GM12878 (cell line): ENCODE data around the gene STON2.

Experiments
- MXI1 ChIP-seq: fragments of 150-350 bp; IDR thresholded peaks from 2 replicates; pipeline ENCODE4 v1.6.1; 2011; ENCODE audit warnings: low read depth, mild to moderate bottlenecking, inconsistent platforms, low read length, improper control_type of control experiment
- POLR2A ChIP-seq: IDR thresholded peaks from 2 replicates; pipeline ENCODE4 v1.6.1; 2011; ENCODE audit warnings: low read depth, mild to moderate bottlenecking, low read length
- TAF1 ChIP-seq: IDR thresholded peaks from 2 replicates; pipeline ENCODE4 v1.6.1; 2011; ENCODE audit warnings: mild to moderate bottlenecking, low read depth, low read length, borderline replicate concordance
- TBL1XR1 ChIP-seq: IDR thresholded peaks from 2 replicates; pipeline ENCODE4 v1.6.1; 2012; ENCODE audit warnings: low read depth, low read length, improper control_type of control experiment
- TF ChIP-seq, protein P1 (sequence below): fragments of 450-650 bp; IDR thresholded peaks from 2 replicates; pipeline ENCODE4 v1.6.1; 2017; ENCODE audit warnings: mild to moderate bottlenecking, moderate library complexity
- TF ChIP-seq, protein P2 (sequence below): fragments of 450-650 bp; IDR thresholded peaks from 2 replicates; pipeline ENCODE4 v1.6.1; 2018; ENCODE audit warnings: mild to moderate bottlenecking, low read depth, moderate library complexity; ENCODE audit not compliant: partially characterized antibody
- TF ChIP-seq, protein P3 (sequence below): fragments of 450-650 bp; IDR thresholded peaks from 2 replicates; pipeline ENCODE4 v1.6.1; 2017; ENCODE audit warnings: antibody characterized with exemption, mild to moderate bottlenecking, moderate library complexity
- TF ChIP-seq, protein P4 (sequence below), 3 experiments: IDR thresholded peaks in 2 of 3; conservative IDR thresholded peaks in 1 of 3; 2 replicates each; pipeline ENCODE4 v1.5.1; 2011; ENCODE audit warnings: low read depth in 3 of 3, low read length in 3 of 3, mild to moderate bottlenecking in 3 of 3, control low read depth in 2 of 3, moderate library complexity in 2 of 3, inconsistent platforms in 1 of 3, mixed read lengths in 1 of 3; ENCODE audit not compliant: control insufficient read depth in 2 of 3, insufficient read depth in 1 of 3; ENCODE audit errors: extremely low read depth in 1 of 3

DNA sequence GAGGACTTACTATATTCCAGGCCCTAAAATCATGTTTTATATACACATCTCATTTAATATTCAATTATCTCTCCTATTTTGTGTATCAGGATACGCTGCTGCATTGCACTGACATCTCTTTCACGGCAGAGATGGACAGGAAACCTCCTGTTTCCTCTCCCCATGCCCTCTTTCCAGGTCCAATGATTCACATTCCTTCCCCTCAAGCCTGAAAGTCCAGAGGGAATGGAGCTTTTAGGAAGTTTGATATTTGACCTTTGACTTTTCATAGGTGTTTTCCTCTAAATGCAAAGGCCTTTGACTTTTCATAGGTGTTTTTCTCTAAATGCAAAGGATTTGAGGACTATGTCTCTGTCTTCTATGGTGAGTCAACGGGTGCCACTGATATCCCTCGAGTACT, 89.5 kb downstream of the STON2 start:
- TF ChIP-seq, protein P1, sequence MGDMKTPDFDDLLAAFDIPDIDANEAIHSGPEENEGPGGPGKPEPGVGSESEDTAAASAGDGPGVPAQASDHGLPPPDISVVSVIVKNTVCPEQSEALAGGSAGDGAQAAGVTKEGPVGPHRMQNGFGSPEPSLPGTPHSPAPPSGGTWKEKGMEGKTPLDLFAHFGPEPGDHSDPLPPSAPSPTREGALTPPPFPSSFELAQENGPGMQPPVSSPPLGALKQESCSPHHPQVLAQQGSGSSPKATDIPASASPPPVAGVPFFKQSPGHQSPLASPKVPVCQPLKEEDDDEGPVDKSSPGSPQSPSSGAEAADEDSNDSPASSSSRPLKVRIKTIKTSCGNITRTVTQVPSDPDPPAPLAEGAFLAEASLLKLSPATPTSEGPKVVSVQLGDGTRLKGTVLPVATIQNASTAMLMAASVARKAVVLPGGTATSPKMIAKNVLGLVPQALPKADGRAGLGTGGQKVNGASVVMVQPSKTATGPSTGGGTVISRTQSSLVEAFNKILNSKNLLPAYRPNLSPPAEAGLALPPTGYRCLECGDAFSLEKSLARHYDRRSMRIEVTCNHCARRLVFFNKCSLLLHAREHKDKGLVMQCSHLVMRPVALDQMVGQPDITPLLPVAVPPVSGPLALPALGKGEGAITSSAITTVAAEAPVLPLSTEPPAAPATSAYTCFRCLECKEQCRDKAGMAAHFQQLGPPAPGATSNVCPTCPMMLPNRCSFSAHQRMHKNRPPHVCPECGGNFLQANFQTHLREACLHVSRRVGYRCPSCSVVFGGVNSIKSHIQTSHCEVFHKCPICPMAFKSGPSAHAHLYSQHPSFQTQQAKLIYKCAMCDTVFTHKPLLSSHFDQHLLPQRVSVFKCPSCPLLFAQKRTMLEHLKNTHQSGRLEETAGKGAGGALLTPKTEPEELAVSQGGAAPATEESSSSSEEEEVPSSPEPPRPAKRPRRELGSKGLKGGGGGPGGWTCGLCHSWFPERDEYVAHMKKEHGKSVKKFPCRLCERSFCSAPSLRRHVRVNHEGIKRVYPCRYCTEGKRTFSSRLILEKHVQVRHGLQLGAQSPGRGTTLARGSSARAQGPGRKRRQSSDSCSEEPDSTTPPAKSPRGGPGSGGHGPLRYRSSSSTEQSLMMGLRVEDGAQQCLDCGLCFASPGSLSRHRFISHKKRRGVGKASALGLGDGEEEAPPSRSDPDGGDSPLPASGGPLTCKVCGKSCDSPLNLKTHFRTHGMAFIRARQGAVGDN = no peak
- TF ChIP-seq, protein P2, sequence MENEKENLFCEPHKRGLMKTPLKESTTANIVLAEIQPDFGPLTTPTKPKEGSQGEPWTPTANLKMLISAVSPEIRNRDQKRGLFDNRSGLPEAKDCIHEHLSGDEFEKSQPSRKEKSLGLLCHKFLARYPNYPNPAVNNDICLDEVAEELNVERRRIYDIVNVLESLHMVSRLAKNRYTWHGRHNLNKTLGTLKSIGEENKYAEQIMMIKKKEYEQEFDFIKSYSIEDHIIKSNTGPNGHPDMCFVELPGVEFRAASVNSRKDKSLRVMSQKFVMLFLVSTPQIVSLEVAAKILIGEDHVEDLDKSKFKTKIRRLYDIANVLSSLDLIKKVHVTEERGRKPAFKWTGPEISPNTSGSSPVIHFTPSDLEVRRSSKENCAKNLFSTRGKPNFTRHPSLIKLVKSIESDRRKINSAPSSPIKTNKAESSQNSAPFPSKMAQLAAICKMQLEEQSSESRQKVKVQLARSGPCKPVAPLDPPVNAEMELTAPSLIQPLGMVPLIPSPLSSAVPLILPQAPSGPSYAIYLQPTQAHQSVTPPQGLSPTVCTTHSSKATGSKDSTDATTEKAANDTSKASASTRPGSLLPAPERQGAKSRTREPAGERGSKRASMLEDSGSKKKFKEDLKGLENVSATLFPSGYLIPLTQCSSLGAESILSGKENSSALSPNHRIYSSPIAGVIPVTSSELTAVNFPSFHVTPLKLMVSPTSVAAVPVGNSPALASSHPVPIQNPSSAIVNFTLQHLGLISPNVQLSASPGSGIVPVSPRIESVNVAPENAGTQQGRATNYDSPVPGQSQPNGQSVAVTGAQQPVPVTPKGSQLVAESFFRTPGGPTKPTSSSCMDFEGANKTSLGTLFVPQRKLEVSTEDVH = no peak
- TF ChIP-seq MXI1 (no peak), POLR2A (no peak), TAF1 (no peak), TBL1XR1 (no peak)
- TF ChIP-seq, protein P3, sequence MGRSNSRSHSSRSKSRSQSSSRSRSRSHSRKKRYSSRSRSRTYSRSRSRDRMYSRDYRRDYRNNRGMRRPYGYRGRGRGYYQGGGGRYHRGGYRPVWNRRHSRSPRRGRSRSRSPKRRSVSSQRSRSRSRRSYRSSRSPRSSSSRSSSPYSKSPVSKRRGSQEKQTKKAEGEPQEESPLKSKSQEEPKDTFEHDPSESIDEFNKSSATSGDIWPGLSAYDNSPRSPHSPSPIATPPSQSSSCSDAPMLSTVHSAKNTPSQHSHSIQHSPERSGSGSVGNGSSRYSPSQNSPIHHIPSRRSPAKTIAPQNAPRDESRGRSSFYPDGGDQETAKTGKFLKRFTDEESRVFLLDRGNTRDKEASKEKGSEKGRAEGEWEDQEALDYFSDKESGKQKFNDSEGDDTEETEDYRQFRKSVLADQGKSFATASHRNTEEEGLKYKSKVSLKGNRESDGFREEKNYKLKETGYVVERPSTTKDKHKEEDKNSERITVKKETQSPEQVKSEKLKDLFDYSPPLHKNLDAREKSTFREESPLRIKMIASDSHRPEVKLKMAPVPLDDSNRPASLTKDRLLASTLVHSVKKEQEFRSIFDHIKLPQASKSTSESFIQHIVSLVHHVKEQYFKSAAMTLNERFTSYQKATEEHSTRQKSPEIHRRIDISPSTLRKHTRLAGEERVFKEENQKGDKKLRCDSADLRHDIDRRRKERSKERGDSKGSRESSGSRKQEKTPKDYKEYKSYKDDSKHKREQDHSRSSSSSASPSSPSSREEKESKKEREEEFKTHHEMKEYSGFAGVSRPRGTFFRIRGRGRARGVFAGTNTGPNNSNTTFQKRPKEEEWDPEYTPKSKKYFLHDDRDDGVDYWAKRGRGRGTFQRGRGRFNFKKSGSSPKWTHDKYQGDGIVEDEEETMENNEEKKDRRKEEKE = no peak
- TF ChIP-seq, protein P4, sequence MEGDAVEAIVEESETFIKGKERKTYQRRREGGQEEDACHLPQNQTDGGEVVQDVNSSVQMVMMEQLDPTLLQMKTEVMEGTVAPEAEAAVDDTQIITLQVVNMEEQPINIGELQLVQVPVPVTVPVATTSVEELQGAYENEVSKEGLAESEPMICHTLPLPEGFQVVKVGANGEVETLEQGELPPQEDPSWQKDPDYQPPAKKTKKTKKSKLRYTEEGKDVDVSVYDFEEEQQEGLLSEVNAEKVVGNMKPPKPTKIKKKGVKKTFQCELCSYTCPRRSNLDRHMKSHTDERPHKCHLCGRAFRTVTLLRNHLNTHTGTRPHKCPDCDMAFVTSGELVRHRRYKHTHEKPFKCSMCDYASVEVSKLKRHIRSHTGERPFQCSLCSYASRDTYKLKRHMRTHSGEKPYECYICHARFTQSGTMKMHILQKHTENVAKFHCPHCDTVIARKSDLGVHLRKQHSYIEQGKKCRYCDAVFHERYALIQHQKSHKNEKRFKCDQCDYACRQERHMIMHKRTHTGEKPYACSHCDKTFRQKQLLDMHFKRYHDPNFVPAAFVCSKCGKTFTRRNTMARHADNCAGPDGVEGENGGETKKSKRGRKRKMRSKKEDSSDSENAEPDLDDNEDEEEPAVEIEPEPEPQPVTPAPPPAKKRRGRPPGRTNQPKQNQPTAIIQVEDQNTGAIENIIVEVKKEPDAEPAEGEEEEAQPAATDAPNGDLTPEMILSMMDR (IDR thresholded peaks at IDR 0.05 in 2 of 3, conservative IDR thresholded peaks at IDR 0.05 in 1 of 3; ENCODE audit: control insufficient read depth in 2 of 3, extremely low read depth in 1 of 3, insufficient read depth in 1 of 3, low read depth in 3 of 3, low read length in 3 of 3) = no peak
